Breast epithelium (tissue), 3 donors: Measurements from ENCODE around the gene GPR143.

Experiments
- POLR2A ChIP-seq: fragments of 450-650 bp; IDR thresholded peaks from one replicate; pipeline ENCODE4 v1.6.1; 2016; ENCODE audit warnings: antibody characterized with exemption, mild to moderate bottlenecking, moderate library complexity
- POLR2AphosphoS5 ChIP-seq, 3 donors: sonication (generic); formaldehyde crosslinking; IDR thresholded peaks; one replicate each; pipeline ENCODE4 v1.6.1; 2017; ENCODE audit warnings: antibody characterized with exemption in 3 of 3

GRCh38 chrX:9730078-9730477, 35.6 kb downstream of the GPR143 start:
- no peak for TF ChIP-seq POLR2AphosphoS5 (IDR thresholded peaks at IDR 0.05)
- no peak for TF ChIP-seq POLR2A
